NK-92 (cell line): ENCODE measurements around the gene ACTN3.
"Not testable (repeated sequence)": the region's sequence is repeated elsewhere in the genome, so short reads cannot be mapped to it uniquely, and the experiment has no call there.

Source experiments
- DNase-seq: peaks from one replicate; lab custom pipeline; 2025; ENCODE audit not compliant: unreplicated experiment; lab: John Stamatoyannopoulos, UW

Gene ACTN3

GRCh38 chr11:66593303-66593635 is 46.6 kb downstream of the ACTN3 start:
- DNase-seq = no peak

- no peak for DNase-seq
These were observed 46.9 kb downstream of the ACTN3 start for GRCh38 chr11:66593650-66594049.

- no peak for DNase-seq
These were observed 48.7 kb downstream of the ACTN3 start for GRCh38 chr11:66595245-66595904.

GRCh38 chr11:66598993-66599392 is 52.3 kb downstream of the ACTN3 start:
- DNase-seq = no peak

GRCh38 chr11:66600219-66600618 is 53.5 kb downstream of the ACTN3 start:
- no peak for DNase-seq

GRCh38 chr11:66600631-66601233 is 54.0 kb downstream of the ACTN3 start:
- DNase-seq = no peak

- no peak for DNase-seq
These were observed 56.4 kb downstream of the ACTN3 start for GRCh38 chr11:66603072-66603471.

- no peak for DNase-seq
These were observed 57.5 kb downstream of the ACTN3 start for GRCh38 chr11:66604155-66604554.

GRCh38 chr11:66606608-66607007 is 59.9 kb downstream of the ACTN3 start:
- not testable (repeated sequence) for DNase-seq

- no peak for DNase-seq
These were observed 60.6 kb downstream of the ACTN3 start for GRCh38 chr11:66607126-66607834.

GRCh38 chr11:66609721-66610617 is 63.3 kb downstream of the ACTN3 start:
- no peak for DNase-seq

GRCh38 chr11:66612458-66612857 is 65.8 kb downstream of the ACTN3 start:
- no peak for DNase-seq
